Natural killer cell treated with Interleukin-12 subunit alpha and Interleukin-12 subunit beta and Interleukin-15 and Interleukin-18, amount 100 ng/mL, for 72 hours (primary cell): ENCODE data around the gene KDF1. TPM values are rescaled to one million over a fixed set of nuclear protein-coding genes. Genes with fewer than 3 reads are reported as not detected.

Experiments
- ATAC-seq, 2 donors: fragments of 150-1000 bp; cut with Tn5 transposase in 1 of 2; sonication (Bioruptor Pico), chemical (Tn5 transposase) in 1 of 2; 2 replicates each; pipeline ENCODE4 v1.10.0; 2021
- DNase-seq: peaks from one replicate; pipeline ENCODE4 v3.0.0; 2022; ENCODE audit warnings: low spot score
- H3K27ac Mint-ChIP-seq, 2 donors: 1 replicate in 1 of 2; 2 replicates in 1 of 2; pipeline ENCODE4 v1.8.0; 2022; ENCODE audit warnings: mixed read lengths in 2 of 2, mild to moderate bottlenecking in 1 of 2, moderate library complexity in 1 of 2
- H3K27me3 Mint-ChIP-seq, 2 donors: 1 replicate in 1 of 2; 2 replicates in 1 of 2; pipeline ENCODE4 v1.8.0; 2022; ENCODE audit warnings: mixed read lengths in 2 of 2
- H3K36me3 Mint-ChIP-seq: one replicate; pipeline ENCODE4 v1.8.0; 2022; ENCODE audit warnings: mixed read lengths
- H3K4me1 Mint-ChIP-seq, 2 donors: 1 replicate in 1 of 2; 2 replicates in 1 of 2; pipeline ENCODE4 v1.8.0; 2022; ENCODE audit warnings: low read depth in 2 of 2, mixed read lengths in 2 of 2, mild to moderate bottlenecking in 1 of 2
- H3K4me3 Mint-ChIP-seq: one replicate; pipeline ENCODE4 v1.8.0; 2022; ENCODE audit warnings: mixed read lengths
- H3K9me3 Mint-ChIP-seq: 2 replicates; pipeline ENCODE4 v1.8.0; 2022; ENCODE audit warnings: mixed read lengths
- total RNA-seq, 2 donors: library from RNA; stranded (reverse); gene quantifications; one replicate each; pipeline ENCODE4 v1.2.3, GENCODE V29; 2022

The KDF1 gene, protein sequence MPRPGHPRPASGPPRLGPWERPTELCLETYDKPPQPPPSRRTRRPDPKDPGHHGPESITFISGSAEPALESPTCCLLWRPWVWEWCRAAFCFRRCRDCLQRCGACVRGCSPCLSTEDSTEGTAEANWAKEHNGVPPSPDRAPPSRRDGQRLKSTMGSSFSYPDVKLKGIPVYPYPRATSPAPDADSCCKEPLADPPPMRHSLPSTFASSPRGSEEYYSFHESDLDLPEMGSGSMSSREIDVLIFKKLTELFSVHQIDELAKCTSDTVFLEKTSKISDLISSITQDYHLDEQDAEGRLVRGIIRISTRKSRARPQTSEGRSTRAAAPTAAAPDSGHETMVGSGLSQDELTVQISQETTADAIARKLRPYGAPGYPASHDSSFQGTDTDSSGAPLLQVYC
- total RNA-seq, result not detected

DNA sequence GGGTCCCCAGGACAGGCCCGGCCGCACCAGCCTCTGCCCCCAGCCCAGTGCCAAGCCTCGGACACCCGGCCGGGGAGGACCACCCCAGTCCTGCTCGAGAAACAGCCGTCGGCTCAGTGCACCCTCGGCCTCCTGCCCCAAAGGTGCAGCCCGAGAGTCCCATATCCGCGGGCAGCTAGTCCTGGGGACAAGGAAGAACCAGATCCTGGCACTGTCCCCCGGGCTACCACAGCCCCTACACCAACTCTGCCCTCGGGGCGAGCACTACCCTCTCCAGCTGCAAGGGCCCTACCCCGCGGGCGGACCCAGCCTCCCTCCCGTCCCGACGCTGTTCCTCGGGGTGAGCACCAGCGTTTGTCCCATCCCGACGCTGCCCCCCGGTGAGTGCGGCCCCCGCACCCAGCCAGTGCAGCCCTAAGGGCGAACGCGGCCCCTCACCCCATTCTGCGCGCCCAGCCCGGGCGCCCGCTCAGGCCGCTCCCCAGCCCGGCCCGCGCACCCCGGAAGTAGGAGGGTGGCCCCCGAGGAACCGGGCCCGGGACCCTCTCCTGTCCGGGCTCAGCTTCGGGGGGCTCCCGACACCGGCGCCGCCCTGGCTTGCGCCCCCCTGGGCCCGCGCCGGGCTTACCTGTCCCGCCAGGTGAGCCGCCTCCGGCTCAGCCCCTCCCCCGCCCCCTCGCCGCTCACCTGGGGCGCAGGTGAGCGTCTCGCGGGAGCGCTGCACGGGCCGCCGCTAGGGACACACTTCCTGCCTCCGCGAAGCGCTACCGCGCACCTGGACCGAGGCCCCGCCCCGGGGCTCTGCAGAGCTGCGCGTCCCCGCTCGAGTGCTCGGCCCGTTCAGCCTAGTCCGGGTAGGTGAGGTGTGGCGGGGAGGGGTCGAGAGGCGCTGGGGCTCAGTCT is at the start of gene KDF1:
KDF1 (minus strand) TSS at position 747 of the 903 bp plus-strand sequence. CDS start 8,088 bp downstream, outside the sequence.
- H3K27ac Mint-ChIP-seq, result no peak within 1 kb of the TSS
- peak within 1 kb of the TSS; percentile 73 for H3K4me3 Mint-ChIP-seq
- no peaks in the 10 kb centered on the region for H3K9me3 Mint-ChIP-seq
- no peaks in the 10 kb centered on the region for H3K36me3 Mint-ChIP-seq
- peaks cover 4 to 5% of the 10 kb centered on the region in 2 donors for H3K4me1 Mint-ChIP-seq
- no peak for DNase-seq
- ATAC-seq, result peak; percentile 61 to 63
- H3K27me3 Mint-ChIP-seq, result peaks cover 26 to 42% of the 10 kb centered on the region in 2 donors

DNA sequence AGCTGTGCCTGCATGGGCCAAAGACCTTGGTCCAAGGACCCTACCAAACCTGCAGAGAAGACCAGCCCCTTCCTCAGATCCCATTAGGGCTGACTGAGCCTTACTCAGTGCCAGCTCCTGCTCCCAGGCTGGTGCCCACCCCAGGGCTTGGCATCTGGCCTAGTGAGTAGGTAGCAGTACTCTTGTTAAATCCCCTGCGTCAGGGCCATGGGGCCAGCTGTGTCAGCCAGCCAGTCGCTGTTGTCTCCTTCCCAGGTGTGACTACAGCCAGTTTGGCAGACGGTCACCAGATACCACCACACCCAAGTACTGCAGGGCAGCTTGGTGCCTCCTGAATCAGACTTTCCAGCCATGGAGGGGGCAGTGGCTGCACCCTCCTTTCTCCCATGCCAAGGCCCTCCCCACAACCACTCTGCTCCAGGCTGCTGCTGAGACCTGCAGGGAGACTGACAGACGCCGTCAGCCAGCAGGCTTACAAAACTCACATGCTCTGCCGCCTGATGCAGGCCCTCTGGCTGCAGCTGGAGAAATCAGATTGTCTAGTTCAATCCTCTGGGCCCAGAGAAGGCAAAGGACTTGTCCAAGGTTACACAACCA is 49.4 kb upstream of the KDF1 start:
- peaks cover 14 to 15% of the 10 kb centered on the region in 2 donors for H3K27me3 Mint-ChIP-seq
- H3K4me1 Mint-ChIP-seq, result peaks cover 3 to 4% of the 10 kb centered on the region in 2 donors
- ATAC-seq (no peak), DNase-seq (no peak)
- no peak overlapping the region for H3K27ac Mint-ChIP-seq
- H3K9me3 Mint-ChIP-seq, result no peaks in the 10 kb centered on the region
- no peaks in the 10 kb centered on the region for H3K36me3 Mint-ChIP-seq
- no peak overlapping the region for H3K4me3 Mint-ChIP-seq

DNA sequence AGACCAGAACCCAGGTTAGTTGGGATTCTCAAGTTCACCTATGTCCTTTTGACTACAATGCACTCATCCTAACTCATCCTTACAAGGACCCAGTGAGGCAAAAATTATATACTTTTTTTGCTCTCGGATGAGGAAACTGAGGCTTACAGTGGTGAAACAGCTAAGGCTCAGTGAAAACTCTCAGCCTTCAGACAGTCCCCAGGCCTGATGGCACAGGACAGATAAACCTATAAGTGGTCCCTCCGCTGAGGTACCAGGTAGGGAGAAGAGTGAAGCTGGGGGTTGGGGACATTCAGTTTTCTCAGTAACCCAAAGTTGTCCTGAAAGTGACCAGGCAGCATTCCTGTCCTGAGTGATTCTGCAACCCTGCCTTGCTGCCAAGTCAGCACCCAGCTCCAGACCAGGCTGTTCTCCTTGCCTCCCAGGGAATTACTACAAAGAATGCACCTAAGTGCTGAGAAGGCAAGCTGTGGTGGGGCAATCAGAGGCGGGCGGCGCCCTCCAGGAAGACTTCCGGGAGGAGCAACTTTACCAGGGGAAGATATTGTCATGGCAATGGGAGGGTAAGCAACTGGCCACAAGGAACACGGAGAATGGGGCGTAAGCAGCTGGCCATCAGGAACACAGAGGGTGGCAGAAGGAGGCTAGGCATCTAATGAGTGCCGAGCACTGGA is 47.8 kb upstream of the KDF1 start:
- Mint-ChIP-seq H3K27ac (no peak overlapping the region), H3K4me3 (no peak overlapping the region), H3K27me3 (peaks cover 14 to 15% of the 10 kb centered on the region in 2 donors), H3K36me3 (no peaks in the 10 kb centered on the region), H3K4me1 (peaks cover 3% of the 10 kb centered on the region in 2 donors), H3K9me3 (no peaks in the 10 kb centered on the region)
- DNase-seq, result no peak
- ATAC-seq, result no peak

DNA sequence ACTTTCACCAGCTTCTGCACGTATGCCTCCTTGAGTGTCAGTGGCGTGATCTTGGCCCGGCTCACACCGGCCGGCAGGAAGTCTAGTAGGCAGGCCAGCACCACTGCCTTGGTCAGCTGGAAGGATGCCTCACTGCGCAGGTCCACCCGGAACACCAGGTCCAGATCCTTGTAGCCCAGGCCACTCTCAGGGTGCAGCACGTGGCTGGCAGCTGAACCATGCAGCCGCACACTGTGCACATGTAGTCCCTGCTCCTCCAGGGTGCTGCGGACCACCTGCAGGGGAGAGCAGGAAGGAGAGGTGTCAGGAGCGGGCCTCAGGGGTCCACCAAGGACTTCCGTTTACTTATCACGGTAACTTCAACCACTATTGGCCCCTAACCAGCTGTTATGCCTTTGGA is 46.4 kb upstream of the KDF1 start:
- Mint-ChIP-seq H3K4me1 (no peaks in the 10 kb centered on the region), H3K4me3 (no peak overlapping the region), H3K27ac (no peak overlapping the region), H3K9me3 (no peaks in the 10 kb centered on the region), H3K36me3 (no peaks in the 10 kb centered on the region), H3K27me3 (peaks cover 12% of the 10 kb centered on the region in 2 donors)
- no peak for ATAC-seq
- DNase-seq, result no peak

DNA sequence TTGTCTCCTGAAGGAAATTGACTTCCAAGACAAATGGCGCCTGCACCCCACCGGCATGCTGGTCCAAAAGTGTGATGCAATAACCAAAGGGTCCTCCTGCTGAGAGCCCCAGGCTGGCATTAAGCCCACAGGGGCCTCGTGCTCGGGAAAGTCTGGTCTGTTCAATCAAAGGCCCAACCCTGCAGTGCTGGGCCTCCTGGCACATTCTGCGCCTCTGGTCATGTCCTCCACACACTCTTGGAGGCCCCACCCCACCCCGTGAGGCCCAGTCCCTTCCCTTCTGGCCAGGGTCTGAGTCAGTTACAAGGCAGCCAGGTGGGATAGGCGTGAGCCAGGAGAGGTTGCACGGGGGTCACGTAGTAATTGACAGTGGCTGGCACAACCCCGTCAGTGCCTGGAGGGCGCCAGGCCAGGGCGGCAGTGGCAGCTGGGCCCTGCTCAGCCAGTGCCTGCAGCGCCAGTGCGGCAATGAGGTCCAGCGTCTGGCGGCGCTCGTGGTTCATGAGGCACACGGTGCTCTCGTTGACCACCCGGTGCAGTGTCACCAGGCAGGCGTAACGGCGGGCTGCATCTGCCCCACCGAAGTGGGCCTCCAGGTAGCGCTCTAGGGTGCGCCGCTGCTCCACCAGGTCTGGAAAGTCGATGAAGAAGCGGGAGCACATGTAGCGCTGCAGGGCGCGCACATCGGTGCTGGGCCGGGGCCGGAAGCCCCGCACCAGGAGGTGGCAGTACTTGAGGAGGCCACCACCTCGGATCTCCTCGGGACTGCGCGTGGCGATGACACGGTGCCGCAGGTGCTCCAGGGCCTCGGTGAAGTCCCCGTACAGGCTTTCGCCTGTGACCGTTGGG is 45.6 kb upstream of the KDF1 start:
- DNase-seq, result no peak
- no peak for ATAC-seq
- Mint-ChIP-seq H3K9me3 (no peaks in the 10 kb centered on the region), H3K36me3 (no peaks in the 10 kb centered on the region), H3K27ac (no peak overlapping the region), H3K4me1 (no peaks in the 10 kb centered on the region), H3K27me3 (peaks cover 6 to 9% of the 10 kb centered on the region in 2 donors), H3K4me3 (no peak overlapping the region)

DNA sequence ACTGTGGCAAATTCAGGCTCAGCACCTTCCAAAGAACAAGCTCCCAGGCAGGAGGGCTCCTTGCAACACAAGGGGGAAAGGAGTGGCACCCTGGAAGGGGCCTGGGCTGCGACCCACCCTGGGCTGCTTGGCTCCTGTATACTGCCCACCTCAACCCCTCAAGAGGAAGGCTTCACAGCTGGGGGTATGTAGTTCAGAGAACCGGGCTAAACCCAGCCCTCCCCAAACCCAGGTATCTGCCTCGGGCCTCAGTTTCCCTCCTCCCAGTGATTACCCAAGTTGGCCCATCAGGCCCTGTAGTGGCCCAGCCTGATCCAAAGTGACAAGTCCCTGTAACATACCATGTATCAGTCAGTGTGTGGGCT is 44.9 kb upstream of the KDF1 start:
- Mint-ChIP-seq H3K27ac (no peak overlapping the region), H3K36me3 (no peaks in the 10 kb centered on the region), H3K27me3 (peaks cover 6 to 9% of the 10 kb centered on the region in 2 donors), H3K9me3 (no peaks in the 10 kb centered on the region), H3K4me3 (no peak overlapping the region), H3K4me1 (no peaks in the 10 kb centered on the region)
- ATAC-seq, result no peak
- no peak for DNase-seq

DNA sequence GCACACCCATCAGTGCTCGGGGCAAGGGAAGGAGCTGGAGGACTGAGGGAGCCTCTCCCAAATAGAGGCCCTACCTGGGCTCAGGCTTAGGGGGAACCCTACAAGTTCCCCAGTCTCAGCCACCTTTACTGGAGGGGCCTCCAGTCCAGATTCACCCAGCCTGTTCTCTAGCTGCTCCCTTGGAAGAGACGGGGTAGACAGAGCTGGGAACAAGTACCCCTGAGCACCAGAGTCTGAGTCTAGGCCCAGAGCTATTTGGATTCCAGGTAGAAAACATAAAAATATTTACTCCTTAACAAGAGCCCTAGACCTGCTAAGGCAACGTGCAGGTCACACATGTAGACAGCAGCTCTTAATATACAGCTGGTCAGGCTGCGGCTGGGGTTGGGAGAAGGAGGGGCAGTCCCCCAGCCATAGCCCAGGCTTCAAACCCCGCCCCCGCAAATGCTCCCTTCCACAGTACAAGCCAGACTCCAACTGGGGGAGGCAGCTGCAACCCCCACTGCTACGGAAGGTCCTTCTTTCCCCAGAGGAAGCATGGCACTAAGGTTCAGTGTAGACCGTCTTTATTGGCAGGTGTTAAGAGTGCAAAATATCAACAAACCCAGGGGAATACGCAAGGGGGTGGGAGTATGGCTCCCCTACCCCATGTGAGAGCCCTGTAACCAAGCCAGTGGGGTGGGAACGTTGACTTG is 44.4 kb upstream of the KDF1 start:
- no peaks in the 10 kb centered on the region for H3K9me3 Mint-ChIP-seq
- no peak for ATAC-seq
- no peak overlapping the region for H3K27ac Mint-ChIP-seq
- no peak overlapping the region for H3K4me3 Mint-ChIP-seq
- H3K36me3 Mint-ChIP-seq, result no peaks in the 10 kb centered on the region
- no peaks in the 10 kb centered on the region for H3K4me1 Mint-ChIP-seq
- DNase-seq, result no peak
- H3K27me3 Mint-ChIP-seq, result peaks cover 6 to 7% of the 10 kb centered on the region in 2 donors

DNA sequence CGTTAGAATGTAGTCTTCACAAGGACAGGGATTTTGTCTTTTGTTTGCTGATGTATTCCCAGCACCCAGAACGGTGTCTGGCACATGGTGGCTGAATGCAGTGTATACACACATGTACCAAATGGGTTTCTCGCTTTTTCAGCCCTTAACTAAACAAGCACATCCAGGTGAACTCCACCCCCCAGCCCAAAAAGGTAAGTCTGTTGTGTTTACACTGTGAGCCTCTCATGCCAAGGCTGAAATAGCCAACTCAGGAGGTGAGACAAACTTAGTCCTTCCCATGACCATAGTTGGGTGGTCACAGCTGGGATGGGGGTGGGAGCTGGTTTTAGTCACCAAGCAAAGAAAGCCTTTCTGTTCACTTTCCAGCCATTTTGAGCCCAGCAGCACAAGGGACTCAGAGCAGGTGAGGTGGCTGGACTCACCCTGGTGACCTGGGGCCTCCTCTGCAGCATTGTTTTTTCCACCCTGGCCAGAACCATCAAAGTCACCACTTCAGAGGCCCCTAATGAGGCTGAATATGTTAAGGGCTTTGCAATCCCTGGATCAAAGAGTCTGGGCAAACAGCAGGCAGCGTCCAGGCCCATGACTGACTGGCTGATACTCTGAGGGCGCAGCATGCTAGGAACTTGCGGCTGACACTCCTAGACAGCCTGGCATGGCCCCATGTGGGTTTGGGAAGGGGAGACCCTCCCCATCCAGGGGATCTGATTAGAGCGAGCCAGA is 43.6 kb upstream of the KDF1 start:
- Mint-ChIP-seq H3K27me3 (peaks cover 6 to 7% of the 10 kb centered on the region in 2 donors), H3K4me3 (no peak overlapping the region), H3K9me3 (no peaks in the 10 kb centered on the region), H3K4me1 (no peaks in the 10 kb centered on the region), H3K27ac (no peak overlapping the region), H3K36me3 (no peaks in the 10 kb centered on the region)
- DNase-seq (no peak), ATAC-seq (no peak)

DNA sequence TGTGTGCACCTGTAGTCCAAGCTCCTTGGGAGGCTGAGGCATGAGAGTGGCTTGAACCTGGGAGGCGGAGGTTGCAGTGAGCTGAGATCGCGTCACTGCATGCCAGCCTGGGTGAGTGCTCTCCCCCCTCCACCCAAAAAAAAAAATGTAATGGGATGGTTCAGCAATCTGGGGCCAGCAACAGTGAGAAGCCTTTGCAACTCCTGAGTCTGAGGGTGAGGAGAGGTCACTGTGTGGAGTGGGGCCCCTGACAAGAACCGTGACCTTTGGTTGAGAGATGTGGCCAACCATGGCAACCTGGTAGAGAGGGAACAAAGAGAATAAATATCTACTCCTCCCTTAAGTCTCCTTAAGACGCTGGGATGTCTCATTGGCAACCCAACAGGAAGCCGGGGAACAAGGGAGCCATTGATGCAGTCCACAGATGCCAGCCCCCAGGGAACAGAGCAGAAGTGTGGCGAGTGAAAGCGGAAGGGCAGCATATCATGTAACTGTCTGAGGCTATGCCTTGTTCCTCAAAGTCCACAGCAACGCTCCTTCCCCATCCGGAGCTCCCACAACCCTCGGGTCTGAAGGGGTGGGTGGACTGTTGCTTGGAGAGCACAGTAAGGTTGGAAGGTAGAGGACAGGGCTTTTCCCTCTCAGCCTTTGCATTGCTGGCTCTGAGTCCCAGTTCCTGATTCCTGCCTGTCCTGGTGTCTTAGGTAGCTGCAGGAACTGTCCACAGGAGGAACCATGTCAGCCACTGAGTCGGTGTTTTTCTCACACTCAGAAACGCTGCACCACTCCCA is 41.5 kb upstream of the KDF1 start:
- Mint-ChIP-seq H3K4me3 (no peak overlapping the region), H3K4me1 (peaks cover 5 to 7% of the 10 kb centered on the region in 2 donors), H3K9me3 (no peaks in the 10 kb centered on the region), H3K36me3 (no peaks in the 10 kb centered on the region), H3K27ac (no peak overlapping the region), H3K27me3 (peaks cover 7 to 8% of the 10 kb centered on the region in 2 donors)
- no peak for ATAC-seq
- DNase-seq, result no peak

DNA sequence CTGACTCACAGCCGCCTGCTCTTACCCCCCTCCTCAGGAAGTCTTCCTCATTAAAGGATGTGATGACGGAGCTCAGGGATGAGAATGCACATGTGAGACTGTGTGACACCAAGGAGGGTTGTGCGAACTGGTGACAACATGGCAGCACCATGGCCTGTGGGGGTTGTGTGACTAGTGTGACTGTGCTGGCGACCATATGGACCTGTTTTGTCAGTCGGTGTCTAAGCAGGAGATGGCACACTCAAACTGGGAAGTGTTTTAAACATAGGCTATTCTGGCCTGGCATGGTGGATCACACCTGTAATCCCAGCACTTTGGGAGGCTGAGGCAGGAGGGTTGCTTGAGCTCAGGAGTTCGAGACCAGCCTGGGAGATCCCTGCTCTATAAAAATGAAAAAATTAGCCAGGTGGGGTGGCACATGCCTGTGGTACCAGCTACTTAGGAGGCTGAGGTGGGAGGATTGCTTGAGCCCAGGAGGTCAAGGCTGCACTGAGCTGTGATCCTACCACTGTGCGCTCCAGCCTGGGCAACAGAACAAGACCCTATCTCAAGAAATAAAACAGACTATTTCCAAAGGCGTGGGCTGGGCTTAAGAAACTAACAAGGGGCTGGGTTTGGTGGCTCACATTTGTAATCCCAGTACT is 40.7 kb upstream of the KDF1 start:
- no peak for DNase-seq
- peaks cover 14 to 15% of the 10 kb centered on the region in 2 donors for H3K27me3 Mint-ChIP-seq
- no peaks in the 10 kb centered on the region for H3K9me3 Mint-ChIP-seq
- H3K36me3 Mint-ChIP-seq, result no peaks in the 10 kb centered on the region
- H3K4me3 Mint-ChIP-seq, result no peak overlapping the region
- no peak for ATAC-seq
- peaks cover 5 to 7% of the 10 kb centered on the region in 2 donors for H3K4me1 Mint-ChIP-seq
- no peak overlapping the region for H3K27ac Mint-ChIP-seq
